ENCODE data around the gene TPGS2.
"Not testable (repeated sequence)": the region's sequence is repeated elsewhere in the genome, so short reads cannot be mapped to it uniquely, and the experiment has no call there.

TPGS2 gene

DNA sequence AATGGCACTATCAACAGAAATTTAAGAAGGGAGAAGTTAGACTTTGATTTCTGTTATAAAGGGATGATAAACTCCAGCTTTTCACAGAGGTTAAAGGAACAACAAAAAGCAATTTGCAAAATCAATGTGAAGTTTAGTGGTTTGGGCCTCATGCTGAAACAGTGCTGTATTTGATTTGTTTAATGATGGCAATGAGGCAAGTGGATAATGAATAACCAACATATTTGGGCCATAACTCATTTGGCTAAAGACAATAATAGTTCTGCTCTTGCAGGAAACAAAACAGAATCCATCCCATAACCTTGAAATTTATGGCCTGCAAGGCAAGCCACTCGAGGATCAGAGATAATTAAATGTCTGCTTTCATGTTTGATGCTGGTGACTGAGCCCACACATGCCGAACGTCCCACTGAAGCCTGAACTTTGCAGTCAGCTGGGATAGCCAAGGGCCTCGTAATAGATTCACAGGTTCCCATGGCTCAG lies 56.5 kb downstream of the TPGS2 start:
- POLR2A ChIA-PET: no interaction called here
- TF ChIP-seq, protein P1, sequence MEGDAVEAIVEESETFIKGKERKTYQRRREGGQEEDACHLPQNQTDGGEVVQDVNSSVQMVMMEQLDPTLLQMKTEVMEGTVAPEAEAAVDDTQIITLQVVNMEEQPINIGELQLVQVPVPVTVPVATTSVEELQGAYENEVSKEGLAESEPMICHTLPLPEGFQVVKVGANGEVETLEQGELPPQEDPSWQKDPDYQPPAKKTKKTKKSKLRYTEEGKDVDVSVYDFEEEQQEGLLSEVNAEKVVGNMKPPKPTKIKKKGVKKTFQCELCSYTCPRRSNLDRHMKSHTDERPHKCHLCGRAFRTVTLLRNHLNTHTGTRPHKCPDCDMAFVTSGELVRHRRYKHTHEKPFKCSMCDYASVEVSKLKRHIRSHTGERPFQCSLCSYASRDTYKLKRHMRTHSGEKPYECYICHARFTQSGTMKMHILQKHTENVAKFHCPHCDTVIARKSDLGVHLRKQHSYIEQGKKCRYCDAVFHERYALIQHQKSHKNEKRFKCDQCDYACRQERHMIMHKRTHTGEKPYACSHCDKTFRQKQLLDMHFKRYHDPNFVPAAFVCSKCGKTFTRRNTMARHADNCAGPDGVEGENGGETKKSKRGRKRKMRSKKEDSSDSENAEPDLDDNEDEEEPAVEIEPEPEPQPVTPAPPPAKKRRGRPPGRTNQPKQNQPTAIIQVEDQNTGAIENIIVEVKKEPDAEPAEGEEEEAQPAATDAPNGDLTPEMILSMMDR (IDR thresholded peaks at IDR 0.05; ENCODE audit: control extremely low read depth, extremely low read depth, low read depth, missing control alignments): no peak
- CTCF ChIA-PET: no interaction called here
- no peak for DNase-seq (ENCODE audit: extremely low spot score)

DNA sequence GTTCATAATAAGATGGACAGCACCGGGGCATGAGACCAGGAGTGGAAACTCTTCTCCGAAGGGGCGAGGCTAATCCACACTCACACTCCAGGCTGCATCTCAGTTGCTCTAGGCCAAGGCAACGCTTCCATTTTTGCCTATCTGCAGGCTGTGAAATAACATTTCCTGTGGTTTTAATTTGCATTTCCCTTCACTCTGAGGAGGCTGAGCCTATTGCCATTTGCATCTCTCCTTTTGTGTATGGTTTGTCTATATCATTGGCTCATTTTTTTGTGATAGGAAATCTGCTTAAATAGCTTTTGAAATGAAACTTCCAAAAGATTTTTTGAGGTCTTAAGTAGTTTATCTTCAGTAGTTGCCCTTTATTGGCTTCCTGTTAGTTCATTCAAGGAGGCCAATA lies 57.6 kb downstream of the TPGS2 start:
- ChIA-PET CTCF (interaction anchor here (1.5 kb wide), 1 partner anchor 38 kb away, joined by 4 read pairs; no protein-coding TSS in a partner anchor), POLR2A (no interaction called here)
- no peak for DNase-seq (ENCODE audit: extremely low spot score)
- TF ChIP-seq, protein P1 (IDR thresholded peaks at IDR 0.05; ENCODE audit: control extremely low read depth, extremely low read depth, low read depth, missing control alignments): no peak

DNA sequence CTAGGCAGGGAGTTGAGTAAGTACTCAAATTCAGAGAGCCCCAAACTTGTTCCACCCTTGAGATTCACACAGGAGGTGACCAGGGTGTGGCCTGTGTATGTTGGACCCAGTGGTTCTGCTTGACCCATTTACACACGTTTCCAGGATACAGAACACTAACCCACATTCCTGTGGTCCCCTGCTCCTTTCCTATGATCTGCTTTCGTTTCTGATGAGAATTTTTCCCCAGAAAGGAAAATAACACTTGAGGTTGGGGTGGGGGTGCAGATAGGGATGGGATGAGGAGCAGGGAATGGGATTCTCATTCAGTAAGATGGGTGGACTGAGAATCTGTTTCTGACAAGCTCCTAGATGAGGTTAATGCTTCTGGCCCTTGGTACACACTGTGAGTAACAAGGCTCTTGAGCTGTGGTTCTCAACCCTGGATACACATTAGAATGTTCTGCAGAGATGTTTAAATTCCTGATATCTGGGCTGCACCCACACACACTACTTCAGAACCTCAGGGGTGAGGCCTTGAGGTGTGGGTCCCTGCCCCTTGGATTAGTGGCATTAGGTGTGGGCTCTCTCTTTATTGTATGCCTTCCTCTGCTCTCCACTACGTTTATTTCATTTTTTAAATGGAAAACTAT lies 58.4 kb downstream of the TPGS2 start:
- DNase-seq (ENCODE audit: extremely low spot score): no peak
- TF ChIP-seq, protein P1 (IDR thresholded peaks at IDR 0.05; ENCODE audit: control extremely low read depth, extremely low read depth, low read depth, missing control alignments): no peak
- ChIA-PET CTCF (interaction anchor here (1.5 kb wide), 1 partner anchor 38 kb away, joined by 4 read pairs; no protein-coding TSS in a partner anchor), POLR2A (no interaction called here)

DNA sequence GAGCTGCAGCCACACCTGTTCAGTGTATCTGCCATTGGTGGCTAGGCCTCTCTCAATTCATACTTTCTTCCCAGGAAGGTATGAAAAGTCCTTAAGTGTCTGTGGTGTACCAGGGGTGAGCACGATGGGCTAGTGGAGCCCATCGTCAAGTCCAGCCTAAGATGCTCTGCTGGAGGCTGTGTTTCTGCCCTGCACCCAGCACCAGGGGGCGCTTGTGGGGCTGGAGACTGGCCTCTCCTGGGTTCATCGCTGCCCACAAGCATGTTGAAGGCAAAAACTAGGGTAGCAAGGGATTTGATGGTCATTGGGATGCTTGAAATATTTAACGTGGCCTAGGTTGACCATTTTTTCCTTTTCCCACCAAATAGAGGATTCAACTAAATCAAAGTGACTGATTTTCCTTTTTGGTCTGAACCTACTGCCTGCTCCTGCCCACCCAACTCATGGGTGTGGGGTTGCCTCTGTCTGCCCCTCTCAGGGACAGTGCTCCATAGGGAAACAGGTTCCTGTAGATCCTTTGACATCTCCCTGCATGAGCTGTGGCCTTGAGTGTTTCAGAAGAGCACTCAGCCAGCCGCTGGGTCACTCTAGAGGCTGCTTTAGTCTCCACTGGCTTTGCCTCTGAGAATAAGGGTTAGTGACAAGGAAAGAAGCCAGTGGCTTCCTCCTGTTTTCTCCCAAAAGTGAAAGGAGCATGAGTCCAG lies 59.0 kb downstream of the TPGS2 start:
- TF ChIP-seq, protein P1 (IDR thresholded peaks at IDR 0.05; ENCODE audit: control extremely low read depth, extremely low read depth, low read depth, missing control alignments): peak; percentile 46
- ChIA-PET CTCF (interaction anchor here (1.4 to 1.5 kb wide), 2 partner anchors 39 to 59 kb away, joined by 4 read pairs; partner anchors contain the start of genes KIAA1328 and TPGS2), POLR2A (no interaction called here)
- peak; percentile 36 for DNase-seq (ENCODE audit: extremely low spot score)

DNA sequence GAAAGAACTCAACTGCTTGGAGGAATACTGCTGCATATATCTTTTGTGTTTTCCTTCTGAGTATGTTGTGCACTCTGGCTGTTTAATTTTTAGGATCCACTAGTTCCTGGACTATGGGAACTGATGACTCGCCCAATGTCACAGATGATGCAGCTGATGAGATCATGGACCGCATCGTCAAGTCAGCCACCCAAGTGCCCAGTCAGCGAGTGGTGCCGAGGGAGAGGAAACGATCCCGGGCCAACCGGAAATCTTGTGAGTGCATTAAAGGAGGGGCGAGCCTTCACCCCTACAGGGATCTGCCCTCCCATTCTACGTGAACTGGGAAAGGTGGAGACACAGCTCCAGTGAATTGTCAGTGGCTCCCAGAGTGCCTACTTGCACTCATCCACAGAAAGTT lies 59.6 kb downstream of the TPGS2 start:
- DNase-seq (ENCODE audit: extremely low spot score): no peak
- ChIA-PET CTCF (interaction anchor here (1.4 kb wide), 1 partner anchor 60 kb away, joined by 4 read pairs; the partner anchor contains the start of genes KIAA1328 and TPGS2), POLR2A (no interaction called here)
- TF ChIP-seq, protein P1 (IDR thresholded peaks at IDR 0.05; ENCODE audit: control extremely low read depth, extremely low read depth, low read depth, missing control alignments): no peak

DNA sequence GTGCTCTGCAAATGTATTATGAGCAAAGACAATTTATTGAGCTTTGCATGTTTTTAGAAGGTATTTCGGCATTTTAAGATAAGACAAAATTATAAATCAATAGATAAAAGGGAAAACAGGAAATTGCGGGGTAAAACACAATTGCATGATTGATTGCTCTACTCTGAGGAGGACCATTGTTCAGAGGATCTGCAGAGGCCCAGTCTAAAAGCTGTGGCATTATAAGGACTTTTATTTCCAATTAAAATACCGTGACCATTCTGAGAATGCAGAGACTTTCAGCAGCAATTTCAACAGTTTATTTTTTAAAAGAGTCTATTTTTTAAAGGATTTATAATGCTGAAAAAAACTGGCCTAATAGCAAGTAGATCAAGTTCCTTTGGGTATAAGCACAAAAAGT lies 62.0 kb downstream of the TPGS2 start:
- POLR2A ChIA-PET: no interaction called here
- CTCF ChIA-PET: interaction anchor here (1.4 kb wide), 1 partner anchor 11 kb away, joined by 5 read pairs; no protein-coding TSS in a partner anchor
- TF ChIP-seq, protein P1 (IDR thresholded peaks at IDR 0.05; ENCODE audit: control extremely low read depth, extremely low read depth, low read depth, missing control alignments): no peak
- DNase-seq (ENCODE audit: extremely low spot score): no peak

DNA sequence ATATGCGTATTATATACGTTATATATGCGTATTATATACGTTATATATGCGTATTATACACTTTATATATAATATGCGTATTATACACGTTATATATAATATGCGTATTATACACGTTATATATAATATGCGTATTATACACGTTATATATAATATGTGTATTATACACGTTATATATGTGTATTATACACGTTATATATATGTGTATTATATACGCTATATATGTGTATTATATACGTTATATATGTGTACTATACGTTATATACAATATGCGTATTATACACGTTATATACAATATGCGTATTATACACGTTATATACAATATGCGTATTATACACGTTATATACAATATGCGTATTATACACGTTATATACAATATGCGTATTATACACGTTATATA lies 65.8 kb downstream of the TPGS2 start:
- POLR2A ChIA-PET; DNase-seq (ENCODE audit: extremely low spot score); CTCF ChIA-PET: not testable (repeated sequence)

Measured in GM10248 (cell line).